MCF 10A (cell line): ENCODE measurements around the gene CFB. TPM values are rescaled to one million over a fixed set of nuclear protein-coding genes. Genes with fewer than 3 reads are reported as not detected.
"Not testable (repeated sequence)": the region's sequence is repeated elsewhere in the genome, so short reads cannot be mapped to it uniquely, and the experiment has no call there.

Source experiments
- BruUV-seq: library from RNA; stranded (reverse); fragments of 400-500 nt; replicated peaks from 2 replicates; lab custom pipeline; 2021; lab: Mats Ljungman, UMichigan
- CTCF ChIA-PET: fragments of 300-600 bp; sonication (Branson Sonifier 250); formaldehyde crosslinking; extraction: SDS; loops from one replicate; lab custom pipeline; 2021; ENCODE audit warnings: antibody characterized with exemption, inconsistent platforms; lab: Yijun Ruan, JAX
- POLR2A ChIA-PET: fragments of 300-600, 350-650 bp; sonication (Branson Sonifier 250); formaldehyde crosslinking; extraction: SDS; loops from one replicate; lab custom pipeline; 2020; ENCODE audit warnings: antibody characterized with exemption, inconsistent platforms; lab: Yijun Ruan, JAX
- DNase-seq: peaks from one replicate; pipeline ENCODE4 v3.0.0-alpha.2; 2018; ENCODE audit not compliant: unreplicated experiment
- H3K27ac Mint-ChIP-seq: one replicate; pipeline ENCODE4 v1.8.0; 2022; ENCODE audit warnings: mild to moderate bottlenecking, low read depth, mixed read lengths; ENCODE audit not compliant: unreplicated experiment
- H3K27me3 Mint-ChIP-seq: one replicate; pipeline ENCODE4 v1.8.0; 2022; ENCODE audit warnings: mixed read lengths; ENCODE audit not compliant: insufficient read depth, unreplicated experiment
- H3K36me3 Mint-ChIP-seq: one replicate; pipeline ENCODE4 v1.8.0; 2022; ENCODE audit warnings: mild to moderate bottlenecking, moderate library complexity, mixed read lengths; ENCODE audit not compliant: insufficient read depth, unreplicated experiment
- H3K4me1 Mint-ChIP-seq: one replicate; pipeline ENCODE4 v1.8.0; 2022; ENCODE audit warnings: mixed read lengths; ENCODE audit not compliant: insufficient read depth, unreplicated experiment
- H3K4me3 Mint-ChIP-seq: one replicate; pipeline ENCODE4 v1.8.0; 2022; ENCODE audit warnings: mild to moderate bottlenecking, moderate library complexity, mixed read lengths; ENCODE audit not compliant: unreplicated experiment
- H3K9me3 Mint-ChIP-seq: one replicate; pipeline ENCODE4 v1.8.0; 2022; ENCODE audit warnings: mixed read lengths; ENCODE audit not compliant: unreplicated experiment
- CTCF ChIP-seq: fragments of 200-600 bp; IDR thresholded peaks from one replicate; pipeline ENCODE4 v1.8.0; 2022; ENCODE audit warnings: antibody characterized with exemption, mild to moderate bottlenecking; ENCODE audit not compliant: unreplicated experiment
- intact Hi-C: fragments of 100-400 bp; cut with micrococcal nuclease; formaldehyde crosslinking; loops from 2 replicates; pipeline ENCODE4 v1.14.1; 2022
- total RNA-seq: library from RNA; stranded (reverse); gene quantifications from 2 replicates; pipeline ENCODE4 v1.2.3, GENCODE V29; 2022

The CFB gene
- total RNA-seq, 1 experiment from 2014 or later, result 24.6 TPM

- no TSS peak for BruUV-seq
- no peaks in the 10 kb centered on the region for H3K9me3 Mint-ChIP-seq
- H3K27me3 Mint-ChIP-seq, result no peaks in the 10 kb centered on the region
- no peaks in the 10 kb centered on the region for H3K36me3 Mint-ChIP-seq
- no peak for TF ChIP-seq CTCF
- no peak overlapping the region for H3K27ac Mint-ChIP-seq
- CTCF ChIA-PET, result interaction anchor here (1.1 kb wide), 1 partner anchor 24 kb away, joined by 4 read pairs; no protein-coding TSS in a partner anchor
- DNase-seq, result no peak
- no peak overlapping the region for H3K4me3 Mint-ChIP-seq
- no peaks in the 10 kb centered on the region for H3K4me1 Mint-ChIP-seq
- POLR2A ChIA-PET, result interaction anchor here (0.6 kb wide), 2 partner anchors 9 to 1586 kb away, joined by 3 to 5 read pairs; no protein-coding TSS in a partner anchor
- intact Hi-C loops, result no loop called here
Measured at GRCh38 chr6:31927863-31928671, 17.8 kb upstream of the CFB start.

GRCh38 chr6:31928672-31928939, 17.3 kb upstream of the CFB start:
- Mint-ChIP-seq H3K27ac (no peak overlapping the region), H3K4me3 (no peak overlapping the region), H3K4me1 (no peaks in the 10 kb centered on the region), H3K36me3 (no peaks in the 10 kb centered on the region), H3K27me3 (no peaks in the 10 kb centered on the region), H3K9me3 (no peaks in the 10 kb centered on the region)
- no peak for TF ChIP-seq CTCF
- DNase-seq, result no peak
- CTCF ChIA-PET, result no interaction called here
- POLR2A ChIA-PET, result interaction anchor here (0.6 to 0.7 kb wide), 2 partner anchors 10 to 22 kb away, joined by 3 to 5 read pairs; no protein-coding TSS in a partner anchor
- BruUV-seq, result no TSS peak
- intact Hi-C loops, result no loop called here

- POLR2A ChIA-PET, result interaction anchor here (0.7 kb wide), 1 partner anchor 228 kb away, joined by 3 read pairs; the partner anchor contains the start of gene ABHD16A
- CTCF ChIA-PET, result no interaction called here
- no peak overlapping the region for H3K27ac Mint-ChIP-seq
- TF ChIP-seq CTCF, result no peak
- H3K9me3 Mint-ChIP-seq, result no peaks in the 10 kb centered on the region
- no peaks in the 10 kb centered on the region for H3K36me3 Mint-ChIP-seq
- no peak for DNase-seq
- H3K27me3 Mint-ChIP-seq, result no peaks in the 10 kb centered on the region
- no TSS peak for BruUV-seq
- H3K4me3 Mint-ChIP-seq, result no peak overlapping the region
- no peaks in the 10 kb centered on the region for H3K4me1 Mint-ChIP-seq
- intact Hi-C loops, result no loop called here
Measured at GRCh38 chr6:31930962-31931361, 14.9 kb upstream of the CFB start.

- H3K9me3 Mint-ChIP-seq, H3K4me3 Mint-ChIP-seq, H3K4me1 Mint-ChIP-seq, H3K27me3 Mint-ChIP-seq, POLR2A ChIA-PET, BruUV-seq, H3K27ac Mint-ChIP-seq, intact Hi-C loops, CTCF ChIA-PET, H3K36me3 Mint-ChIP-seq, DNase-seq: not testable (repeated sequence)
Measured at GRCh38 chr6:31932137-31932536, 13.8 kb upstream of the CFB start.
